Mammary epithelial cell (primary cell): ENCODE measurements around the gene FAM111A.

Experiments
- CTCF ChIP-seq, 2 donors: IDR thresholded peaks in 1 of 2; conservative IDR thresholded peaks in 1 of 2; 2 replicates each; pipeline ENCODE4 v1.5.1; 2011 to 2012; ENCODE audit warnings: inconsistent platforms in 2 of 2, low read length in 2 of 2, mild to moderate bottlenecking in 2 of 2, control low read depth in 1 of 2, low read depth in 1 of 2; ENCODE audit not compliant: insufficient read depth in 1 of 2; ENCODE audit errors: extremely low read depth in 1 of 2
- EZH2 ChIP-seq: IDR thresholded peaks from 2 replicates; pipeline ENCODE4 v1.6.1; 2012; ENCODE audit warnings: low read length, inconsistent platforms, borderline replicate concordance

DNA sequence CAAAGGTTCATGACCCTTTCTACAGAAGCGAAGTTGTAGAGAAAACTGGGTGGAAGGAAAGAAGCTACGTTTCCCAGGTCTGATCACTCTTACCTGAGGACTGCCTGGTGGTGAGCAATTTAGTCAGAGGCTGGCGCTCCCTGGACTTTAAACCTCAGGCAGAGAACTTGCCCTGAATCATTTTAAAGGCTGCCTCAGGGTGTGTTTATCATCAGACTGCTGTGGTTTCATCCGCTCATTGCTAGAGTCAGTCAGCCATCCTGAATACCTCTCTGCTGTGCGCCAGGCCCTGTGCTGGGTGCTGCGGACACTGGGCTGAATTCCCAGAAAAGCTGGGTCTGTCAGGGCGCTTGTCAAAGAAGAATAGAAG, 32.0 kb downstream of the FAM111A start:
- no peak for TF ChIP-seq EZH2
- no peak for TF ChIP-seq CTCF (conservative IDR thresholded peaks at IDR 0.05 in 1 of 2, IDR thresholded peaks at IDR 0.05 in 1 of 2; ENCODE audit: extremely low read depth in 1 of 2, insufficient read depth in 1 of 2, low read depth in 1 of 2, low read length in 2 of 2)
